Activated CD8-positive, alpha-beta memory T cell treated with anti-CD3 and anti-CD28 coated beads, Interleukin-2, amount 50 U/mL, for 24 hours (primary cell): ENCODE measurements around the gene UGT1A8.
"Not testable (repeated sequence)": the region's sequence is repeated elsewhere in the genome, so short reads cannot be mapped to it uniquely, and the experiment has no call there.

Source experiments
- DNase-seq: peaks from one replicate; pipeline ENCODE4 v3.0.0-alpha.2; 2020; ENCODE audit errors: extremely low read depth

The UGT1A8 gene

DNA sequence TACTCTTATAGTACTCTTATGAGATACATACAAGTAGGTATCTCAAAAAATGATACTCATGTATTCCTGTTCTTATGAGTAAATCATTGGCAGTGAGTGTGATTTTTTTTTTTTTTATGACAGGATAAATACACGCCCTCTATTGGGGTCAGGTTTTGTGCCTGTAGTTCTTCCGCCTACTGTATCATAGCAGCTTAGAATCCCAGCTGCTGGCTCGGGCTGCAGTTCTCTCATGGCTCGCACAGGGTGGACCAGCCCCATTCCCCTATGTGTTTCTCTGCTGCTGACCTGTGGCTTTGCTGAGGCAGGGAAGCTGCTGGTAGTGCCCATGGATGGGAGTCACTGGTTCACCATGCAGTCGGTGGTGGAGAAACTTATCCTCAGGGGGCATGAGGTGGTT, at the start of gene UGT1A8:
Gene UGT1A8, plus strand, starts transcription at position 158 of the 400 bp plus-strand sequence. Its CDS starts 75 bp downstream, at position 233.
- not testable (repeated sequence) for DNase-seq

DNA sequence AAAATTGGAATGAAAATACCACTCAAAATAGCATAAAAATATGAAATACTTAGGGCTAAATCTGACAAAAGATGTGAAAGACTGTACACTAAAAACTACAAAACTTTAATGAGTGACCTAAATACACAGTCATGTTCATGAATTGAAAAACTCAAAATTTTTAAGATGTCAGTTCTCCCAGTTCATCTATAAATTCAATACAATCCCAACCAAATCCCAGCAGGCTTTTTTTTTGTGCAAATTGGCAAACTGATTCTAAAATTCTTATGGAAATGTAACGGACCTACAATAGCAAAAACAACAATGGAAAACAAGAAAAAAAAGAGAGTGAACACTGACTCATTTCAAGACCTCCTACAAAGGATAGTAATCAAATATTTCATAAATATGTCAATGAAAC, 46.4 kb upstream of the UGT1A8 start:
- no peak for DNase-seq

DNA sequence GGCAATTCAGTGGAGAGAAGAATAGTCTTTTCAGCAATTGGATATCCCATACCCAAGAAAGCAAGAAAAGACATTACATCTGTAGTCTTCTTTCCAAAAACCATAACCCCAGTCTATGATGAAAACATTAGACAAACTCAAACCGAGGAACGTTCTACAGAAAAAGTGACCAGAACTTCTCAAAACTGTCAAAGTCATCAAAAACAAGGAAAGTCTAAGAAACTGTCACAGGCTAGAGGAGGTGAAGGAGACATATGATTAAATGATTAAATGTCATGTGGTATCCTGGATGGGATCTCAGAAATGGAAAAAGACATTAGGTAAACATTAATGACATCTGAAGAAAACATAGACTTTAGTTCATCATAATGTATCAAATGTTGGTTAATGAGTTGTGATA, 46.0 kb upstream of the UGT1A8 start:
- DNase-seq: no peak

- DNase-seq: no peak
Observed at GRCh38 chr2:233572468-233572867, 45.0 kb upstream of the UGT1A8 start.

DNA sequence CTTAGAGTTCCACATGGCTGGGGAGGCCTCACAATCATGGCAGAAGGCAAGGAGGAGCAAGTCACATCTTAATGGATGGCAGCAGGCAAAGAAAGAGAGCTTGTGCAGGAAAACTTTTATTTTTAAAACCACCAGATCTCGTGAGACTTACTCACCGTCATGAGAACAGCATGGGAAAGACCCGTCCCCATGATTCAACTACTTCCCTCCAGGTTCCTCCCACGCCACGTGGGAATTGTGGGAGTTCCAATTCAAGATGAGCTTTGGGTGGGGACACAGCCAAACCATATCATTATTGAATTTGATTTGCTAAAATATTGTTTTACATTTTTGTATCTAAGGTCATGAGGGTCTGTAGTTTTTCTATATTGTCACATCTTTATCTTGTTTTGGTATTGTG, 40.1 kb upstream of the UGT1A8 start:
- DNase-seq: not testable (repeated sequence)

- DNase-seq: not testable (repeated sequence)
Observed at GRCh38 chr2:233583217-233583965, 34.0 kb upstream of the UGT1A8 start.

- no peak for DNase-seq
Observed at GRCh38 chr2:233584210-233584609, 33.2 kb upstream of the UGT1A8 start.

- DNase-seq: no peak
Observed at GRCh38 chr2:233588400-233588799, 29.0 kb upstream of the UGT1A8 start.

GRCh38 chr2:233592706-233593105, 24.7 kb upstream of the UGT1A8 start:
- not testable (repeated sequence) for DNase-seq

DNA sequence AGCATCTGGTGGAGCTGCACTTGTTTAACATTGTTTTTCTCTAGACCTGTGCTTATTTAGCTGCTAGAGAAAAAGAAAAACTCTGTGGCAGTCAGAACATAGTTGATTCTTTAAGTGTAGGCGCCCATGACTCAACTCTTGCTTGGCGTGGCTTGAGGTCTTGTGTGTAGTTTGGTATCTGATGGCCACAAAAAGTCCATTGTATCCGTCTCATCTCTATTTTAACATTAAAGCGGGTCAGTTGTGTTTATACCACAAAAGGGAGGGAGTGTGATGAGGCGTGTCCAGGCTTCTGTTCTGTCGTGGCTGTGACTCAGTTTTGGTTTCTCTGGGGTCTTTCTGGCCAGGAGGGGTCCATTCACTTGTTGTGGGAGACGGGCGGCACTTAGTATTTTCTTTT, 24.2 kb upstream of the UGT1A8 start:
- DNase-seq: no peak

DNA sequence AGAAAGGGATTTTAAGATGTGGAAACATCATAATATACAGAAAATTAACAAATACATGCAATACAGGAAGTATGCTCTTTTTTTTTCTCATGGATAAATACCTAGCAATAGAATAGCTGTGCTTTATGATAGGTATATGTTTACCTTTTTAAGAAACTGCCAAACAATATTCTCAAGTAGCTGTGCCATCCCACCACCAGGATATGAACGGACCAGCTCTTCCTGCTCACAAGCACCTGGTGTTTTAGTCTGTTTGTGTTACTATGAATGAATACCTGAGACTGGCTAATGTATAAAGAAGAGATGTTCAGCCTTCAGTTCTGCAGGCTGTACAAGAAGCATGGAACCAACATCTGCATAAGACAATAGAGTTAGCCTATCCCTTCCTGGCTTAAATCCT, 19.9 kb upstream of the UGT1A8 start:
- no peak for DNase-seq

- DNase-seq: no peak
Observed at GRCh38 chr2:233598952-233599351, 18.5 kb upstream of the UGT1A8 start.

DNA sequence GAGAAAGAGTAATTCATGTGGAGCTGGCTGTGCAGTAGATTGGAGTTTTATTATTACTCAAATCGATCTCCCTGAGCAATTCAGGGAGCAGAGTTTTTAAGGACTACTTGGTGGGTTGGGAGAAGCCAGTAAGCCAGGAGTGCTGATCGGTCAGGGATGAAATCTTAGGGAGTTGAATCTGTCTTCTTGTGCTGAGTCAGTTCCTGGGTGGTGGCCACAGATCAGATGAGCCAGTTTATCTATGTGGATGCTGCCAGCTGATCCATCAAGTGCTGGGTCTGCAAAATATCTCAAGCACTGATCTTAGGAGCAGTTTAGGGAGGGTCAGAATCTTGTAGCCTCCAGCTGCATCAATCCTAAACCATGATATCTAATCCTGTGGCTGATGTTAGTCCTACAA, 17.0 kb upstream of the UGT1A8 start:
- DNase-seq: no peak

- DNase-seq: no peak
Observed at GRCh38 chr2:233602076-233602475, 15.4 kb upstream of the UGT1A8 start.

DNA sequence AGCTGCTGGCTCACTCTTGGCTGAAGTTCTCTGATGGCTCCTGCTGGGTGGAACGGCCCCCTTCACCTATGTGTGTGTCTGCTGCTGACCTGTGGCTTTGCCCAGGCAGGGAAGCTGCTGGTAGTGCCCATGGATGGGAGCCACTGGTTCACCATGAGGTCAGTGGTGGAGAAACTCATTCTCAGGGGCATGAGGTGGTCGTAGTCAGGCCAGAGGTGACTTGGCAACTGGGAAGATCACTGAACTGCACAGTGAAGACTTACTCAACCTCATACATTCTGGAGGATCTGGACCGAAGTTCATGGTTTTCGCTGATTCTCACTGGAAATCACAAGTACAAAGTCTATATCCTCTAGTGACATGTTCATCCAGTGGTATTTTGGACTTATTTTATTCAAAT, 13.9 kb upstream of the UGT1A8 start:
- no peak for DNase-seq

GRCh38 chr2:233604826-233605225, 12.6 kb upstream of the UGT1A8 start:
- DNase-seq: no peak

DNA sequence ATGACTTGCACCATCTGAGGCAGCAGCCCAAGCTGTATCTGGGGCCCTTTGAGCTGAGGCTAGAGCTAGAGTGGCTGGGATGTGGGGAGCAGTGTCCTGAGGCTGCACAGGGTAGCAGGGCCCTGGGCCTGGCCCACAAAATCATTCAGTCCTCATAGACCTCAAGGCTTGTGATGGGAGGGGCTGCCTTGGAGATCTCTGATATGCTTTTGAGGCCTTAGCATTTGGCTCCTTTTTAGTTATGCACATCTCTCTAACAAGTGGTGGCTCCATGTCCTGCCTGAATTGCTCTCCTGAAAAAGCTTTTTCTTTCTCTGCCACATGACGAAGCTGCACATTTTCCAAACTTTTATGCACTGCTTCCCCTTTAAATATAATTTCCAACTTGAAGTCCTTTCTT, 11.8 kb upstream of the UGT1A8 start:
- DNase-seq: no peak

DNA sequence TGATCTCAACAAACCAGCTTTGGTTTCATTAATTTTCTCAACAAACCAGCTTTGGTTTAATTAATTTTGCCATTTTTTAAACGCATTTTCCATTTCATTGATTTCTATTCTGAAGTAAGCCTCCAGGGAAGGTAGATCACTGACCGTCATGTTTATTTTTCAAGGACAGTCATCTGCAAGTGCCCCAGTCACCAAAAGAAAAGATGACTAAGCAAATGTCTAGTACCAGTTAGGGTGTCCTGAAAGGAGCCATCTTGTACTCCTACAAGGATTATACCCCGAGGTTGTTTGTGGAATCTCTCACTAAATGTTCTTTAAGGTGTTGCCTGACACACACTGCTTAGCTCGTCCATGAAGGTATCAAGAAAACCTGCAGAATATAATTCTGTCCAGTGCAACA, 6.1 kb upstream of the UGT1A8 start:
- no peak for DNase-seq

DNA sequence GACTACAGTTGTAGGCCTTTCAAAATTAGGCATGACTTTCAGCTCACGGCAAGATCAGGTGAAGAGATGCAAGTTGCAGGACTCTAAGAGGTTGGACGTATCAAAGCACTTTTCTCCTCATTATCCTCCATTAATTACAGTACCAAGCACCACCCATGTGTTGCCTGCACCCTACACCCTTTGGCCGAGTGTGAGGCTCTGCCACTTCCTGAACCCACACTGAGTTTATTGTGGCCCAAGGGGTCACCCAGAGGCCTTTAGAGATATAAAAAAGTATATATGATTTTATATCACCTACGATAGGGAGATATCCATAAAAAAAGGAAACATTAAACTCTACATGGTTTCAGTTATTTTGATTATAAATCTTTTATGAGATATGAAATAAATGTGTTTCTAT, 2.8 kb downstream of the UGT1A8 start:
- no peak for DNase-seq

DNA sequence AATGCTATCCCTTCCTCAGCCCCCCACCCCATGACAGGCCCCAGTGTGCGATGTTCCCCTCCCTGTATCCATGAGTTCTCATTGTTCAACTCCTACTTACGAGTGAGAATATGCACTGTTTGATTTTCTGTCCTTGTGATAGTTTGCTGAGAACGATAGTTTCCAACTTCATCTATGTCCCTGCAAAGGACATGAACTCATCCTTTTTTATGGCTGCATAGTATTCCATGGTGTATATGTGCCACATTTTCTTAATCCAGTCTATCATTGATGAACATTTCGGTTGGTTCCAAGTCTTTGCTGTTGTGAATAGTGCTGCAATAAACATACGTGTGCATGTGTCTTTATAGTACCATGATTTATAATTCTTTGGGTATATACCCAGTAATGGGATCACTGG, 4.4 kb downstream of the UGT1A8 start:
- not testable (repeated sequence) for DNase-seq

- no peak for DNase-seq
Observed at GRCh38 chr2:233627331-233628025, 10.0 kb downstream of the UGT1A8 start.

GRCh38 chr2:233636306-233636705, 18.9 kb downstream of the UGT1A8 start, which contains the start of gene UGT1A10:
Gene UGT1A10 (plus strand): TSS chr2:233636448. CDS start chr2:233636523, 75 bp downstream.
- not testable (repeated sequence) for DNase-seq

GRCh38 chr2:233638836-233639235, 21.4 kb downstream of the UGT1A8 start:
- DNase-seq: no peak
